NCI-H510A (cell line): Measurements from ENCODE around the gene LEMD3.

ENCODE experiments used
- DNase-seq: peaks from one replicate; lab custom pipeline; 2025; lab: John Stamatoyannopoulos, UW

LEMD3 gene

GRCh38 chr12:65208964-65209654 lies 39.7 kb downstream of the LEMD3 start:
- no peak for DNase-seq

- DNase-seq: no peak
Observed at GRCh38 chr12:65209655-65210043, 40.3 kb downstream of the LEMD3 start.

DNA sequence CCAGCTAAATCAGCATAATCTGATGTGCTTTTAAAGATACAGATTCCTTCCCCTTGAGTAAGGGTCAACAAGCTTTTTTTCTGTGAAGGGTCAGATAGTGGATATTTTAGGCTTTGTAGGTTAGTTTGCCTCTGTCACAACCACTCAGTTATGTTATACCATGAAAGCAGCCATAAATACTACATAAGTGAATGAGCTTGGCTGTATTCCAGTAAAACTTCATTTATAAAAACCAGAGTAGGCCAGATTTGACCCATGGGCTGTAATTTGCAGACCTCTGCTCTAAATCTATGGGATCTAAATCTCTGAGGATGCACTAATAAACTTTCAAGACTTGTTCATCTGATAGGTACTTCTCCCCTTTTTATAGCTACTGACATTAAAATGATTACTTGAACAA lies 47.7 kb downstream of the LEMD3 start:
- DNase-seq: no peak

DNA sequence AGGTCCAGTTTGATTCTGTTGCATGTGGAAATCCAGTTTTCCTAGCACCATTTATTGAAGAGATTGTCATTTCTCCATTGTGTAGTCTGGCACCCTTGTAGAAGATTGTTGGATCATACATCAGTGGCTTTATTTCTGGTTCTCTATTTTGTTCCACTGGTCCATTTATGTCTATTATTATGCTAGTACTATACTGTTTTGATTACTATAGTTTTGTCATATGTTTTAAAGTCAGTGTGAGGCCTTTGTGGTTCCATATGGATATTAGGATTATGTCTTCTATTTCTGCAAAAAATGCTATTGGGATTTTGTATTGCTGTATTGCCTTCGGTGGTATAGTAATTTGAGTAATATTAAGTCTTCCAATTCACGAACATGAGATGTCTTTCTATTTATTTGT lies 51.4 kb downstream of the LEMD3 start:
- DNase-seq: no peak

- DNase-seq: no peak
Observed at GRCh38 chr12:65229441-65229840, 60.1 kb downstream of the LEMD3 start.

DNA sequence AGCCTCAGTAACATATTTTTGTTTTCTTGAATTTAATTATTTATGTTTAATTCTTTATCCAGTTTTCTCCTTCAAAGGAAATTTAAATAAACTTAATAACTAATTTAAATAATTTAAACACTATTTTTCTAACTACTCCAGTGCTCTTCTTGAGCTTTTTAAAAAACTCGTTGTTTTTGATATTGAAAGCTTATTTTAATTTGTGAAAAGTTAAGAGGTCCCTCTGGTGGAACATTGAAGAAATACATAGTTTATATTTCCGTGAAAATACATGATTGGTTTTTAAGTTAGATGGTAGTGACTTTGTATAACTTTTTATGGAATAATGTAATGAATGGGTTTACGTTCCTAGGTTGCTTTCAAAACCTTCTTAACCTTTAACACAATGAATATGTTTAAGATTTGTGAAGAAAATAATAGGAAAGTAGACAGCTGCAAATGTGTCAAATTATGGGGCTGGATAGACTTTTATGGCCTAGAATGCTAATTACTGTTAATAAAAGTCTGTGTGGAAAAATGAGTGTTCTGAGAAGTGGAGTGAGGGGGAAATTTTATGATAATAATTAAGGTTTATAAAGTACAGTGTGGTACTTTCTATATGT lies 63.2 kb downstream of the LEMD3 start:
- DNase-seq: no peak

- no peak for DNase-seq
Observed at GRCh38 chr12:65237153-65237552, 67.8 kb downstream of the LEMD3 start.

GRCh38 chr12:65238609-65239008 lies 69.2 kb downstream of the LEMD3 start:
- DNase-seq: no peak

DNA sequence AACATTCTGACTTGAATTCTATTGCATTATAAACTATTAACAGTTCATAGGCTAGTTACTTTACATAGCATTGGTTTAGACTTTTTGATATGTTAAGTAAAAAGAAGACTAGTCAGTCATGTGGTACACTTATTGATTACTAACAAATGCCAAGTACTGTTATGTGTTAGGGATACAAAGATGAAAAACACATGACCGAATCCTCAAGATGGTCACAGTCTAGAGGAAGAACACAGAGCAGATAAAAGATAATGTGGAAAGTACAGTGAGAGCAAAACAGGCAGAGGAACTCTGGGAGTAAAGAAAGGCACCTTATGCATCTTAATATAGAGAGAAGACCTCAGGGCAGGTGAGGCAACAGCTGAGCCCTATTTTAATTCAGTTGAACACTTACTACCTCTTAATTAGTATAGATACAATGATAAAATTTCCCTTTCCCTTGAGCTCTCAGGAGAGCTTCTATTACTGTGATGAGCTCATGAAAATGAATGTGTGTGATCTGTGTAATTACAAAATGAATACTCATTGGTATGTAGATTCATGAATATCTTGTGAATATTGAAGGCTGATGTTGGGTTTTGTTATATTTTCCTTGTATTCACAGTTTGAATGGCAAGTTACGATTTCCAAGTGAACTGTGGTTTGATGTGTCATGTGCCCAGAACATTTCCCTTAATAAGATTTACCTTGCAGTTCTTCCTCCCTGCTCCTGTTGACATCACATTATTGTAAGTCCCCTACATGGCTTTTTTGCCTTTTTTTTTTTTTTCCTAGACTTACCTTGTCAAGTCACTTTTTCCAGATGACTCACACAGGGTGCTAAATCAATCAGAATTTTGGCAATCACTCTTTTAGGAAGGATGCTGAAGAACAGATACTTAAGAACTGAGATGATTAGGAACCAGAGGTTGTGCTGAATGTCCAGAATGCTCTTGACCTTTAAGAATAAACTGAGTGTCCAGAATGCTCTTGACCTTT lies 79.6 kb downstream of the LEMD3 start:
- DNase-seq: no peak

DNA sequence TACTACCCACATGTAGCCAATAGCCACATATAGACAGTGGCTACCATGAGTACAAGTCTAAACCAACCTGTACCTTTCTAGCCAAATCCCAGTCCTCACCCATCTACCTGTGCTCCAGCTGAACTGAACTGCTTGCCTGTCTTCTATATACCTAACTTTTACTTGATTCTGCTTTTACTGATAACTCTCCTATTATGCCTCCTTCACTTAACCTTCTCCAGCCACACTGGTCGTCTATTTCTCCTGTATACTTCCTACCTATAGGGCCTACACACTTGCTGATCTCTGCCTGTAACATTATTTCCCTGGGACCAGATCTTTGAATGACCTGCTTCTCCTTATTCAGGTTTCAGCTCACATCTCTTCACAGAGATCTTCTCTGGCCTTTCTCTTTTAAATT lies 83.1 kb downstream of the LEMD3 start:
- no peak for DNase-seq

- DNase-seq: no peak
Observed at GRCh38 chr12:65257986-65258385, 88.6 kb downstream of the LEMD3 start.

GRCh38 chr12:65259501-65259900 lies 90.1 kb downstream of the LEMD3 start:
- DNase-seq: no peak

DNA sequence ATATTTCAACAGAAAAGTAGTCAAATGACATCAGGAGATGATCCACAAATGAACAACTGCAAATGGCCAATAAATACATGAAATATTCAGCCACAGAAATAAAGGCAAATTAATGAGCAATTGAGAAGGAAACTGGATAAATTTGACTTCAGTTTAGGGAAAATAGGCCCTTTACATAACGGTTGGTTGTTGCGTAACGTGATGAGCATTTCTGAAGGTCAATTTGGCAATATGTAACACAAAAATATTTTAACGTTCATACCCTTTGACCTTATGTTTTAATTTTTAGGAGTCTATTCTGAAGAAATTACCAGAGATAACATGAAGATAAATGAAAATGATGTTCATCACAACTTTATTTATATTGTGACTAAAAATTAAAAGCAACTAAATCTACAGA lies 94.4 kb downstream of the LEMD3 start:
- no peak for DNase-seq

- DNase-seq: no peak
Observed at GRCh38 chr12:65266408-65266807, 97.0 kb downstream of the LEMD3 start.

GRCh38 chr12:65269603-65270002 lies 100.2 kb downstream of the LEMD3 start:
- DNase-seq: no peak

- DNase-seq: no peak
Observed at GRCh38 chr12:65274602-65275272, 105.4 kb downstream of the LEMD3 start.

- no peak for DNase-seq
Observed at GRCh38 chr12:65275627-65276026, 106.2 kb downstream of the LEMD3 start.

- no peak for DNase-seq
Observed at GRCh38 chr12:65276916-65277530, 107.6 kb downstream of the LEMD3 start.

- no peak for DNase-seq
Observed at GRCh38 chr12:65277994-65278575, 108.7 kb downstream of the LEMD3 start.

GRCh38 chr12:65278576-65279368 lies 109.4 kb downstream of the LEMD3 start, which contains the start of gene MSRB3:
Gene MSRB3 (plus strand): TSS chr12:65278683. CDS start chr12:65308580, 29,897 bp downstream.
- peak; percentile 8 for DNase-seq
